ENCODE measurements around the gene MBD3L2.
A peak's percentile ranks its signal among the peaks of the same experiment; 100 is the strongest.
"Not testable (repeated sequence)": the region's sequence is repeated elsewhere in the genome, so short reads cannot be mapped to it uniquely, and the experiment has no call there.

The MBD3L2 gene

DNA sequence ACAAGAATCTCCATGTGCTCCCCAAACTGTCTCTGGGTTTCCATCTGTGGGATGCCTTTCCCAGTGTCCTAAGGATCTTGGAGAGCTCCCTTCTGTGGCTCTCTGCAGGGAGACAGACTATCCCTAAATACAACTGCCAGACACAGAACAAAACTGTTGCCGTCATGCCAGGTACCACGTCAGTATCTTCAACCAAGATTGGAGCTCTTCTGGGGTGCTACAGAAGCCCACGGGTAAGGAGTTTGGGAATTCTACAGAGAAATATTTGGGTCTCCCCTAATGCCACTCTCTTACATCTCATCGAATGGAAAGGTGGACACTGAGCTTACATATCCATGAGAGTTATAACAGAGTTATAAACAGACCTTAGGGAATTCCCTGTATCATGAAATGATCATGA is 14.2 kb downstream of the MBD3L2 start:
- DNase-seq (ENCODE audit: low spot score), result no peak

- no peak for DNase-seq (ENCODE audit: low spot score)
Measured at GRCh38 chr19:7063764-7064418, 14.8 kb downstream of the MBD3L2 start.

DNA sequence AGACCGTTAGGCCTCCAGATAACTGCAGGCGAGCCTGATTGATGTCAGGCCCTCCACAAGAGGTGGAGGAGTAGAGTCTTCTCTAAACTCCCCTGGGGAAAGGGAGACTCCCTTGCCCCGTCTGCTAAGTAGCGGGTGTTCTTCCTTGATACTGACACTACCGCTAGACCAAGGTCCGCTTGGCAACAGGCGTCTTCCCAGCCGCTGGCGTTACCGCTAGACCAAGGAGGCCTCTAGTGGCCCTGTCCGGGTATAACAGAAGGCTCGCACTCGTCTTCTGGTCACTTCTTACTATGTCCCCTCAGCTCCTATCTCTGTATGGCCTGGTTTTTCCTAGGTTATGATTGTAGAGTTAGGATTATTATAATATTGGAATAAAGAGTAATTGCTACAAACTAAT is 18.0 kb downstream of the MBD3L2 start:
- not testable (repeated sequence) for DNase-seq (ENCODE audit: low spot score)

DNA sequence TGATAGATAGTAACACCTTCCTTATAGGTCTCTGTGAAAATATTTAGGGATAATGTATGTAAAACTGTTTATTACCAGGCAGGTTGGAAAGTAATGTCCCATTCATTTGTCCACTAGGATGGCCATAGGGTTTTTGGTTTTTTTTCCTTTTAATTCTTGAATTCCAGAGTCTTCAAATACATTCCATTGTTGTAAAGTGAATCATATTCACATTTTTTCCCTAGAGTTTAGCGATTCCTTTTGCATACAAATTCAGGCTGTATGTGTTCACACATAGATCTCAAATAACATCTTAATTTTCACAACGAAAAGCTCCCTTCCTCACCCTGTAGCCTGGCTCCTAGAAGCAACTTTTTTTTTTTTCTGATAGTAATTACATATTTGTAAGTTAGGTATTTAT is 18.6 kb downstream of the MBD3L2 start:
- DNase-seq (ENCODE audit: low spot score), result no peak

- no peak for DNase-seq (ENCODE audit: low spot score)
Measured at GRCh38 chr19:7068599-7068998, 19.5 kb downstream of the MBD3L2 start.

GRCh38 chr19:7069042-7069903 is 20.2 kb downstream of the MBD3L2 start, which contains the start of gene ZNF557:
Gene ZNF557 (plus strand): TSS chr19:7069703. CDS start chr19:7075075, 5,372 bp downstream.
- peak; percentile 97 for DNase-seq (ENCODE audit: low spot score)

GRCh38 chr19:7069904-7070226 is 20.7 kb downstream of the MBD3L2 start:
- DNase-seq (ENCODE audit: low spot score), result no peak

DNA sequence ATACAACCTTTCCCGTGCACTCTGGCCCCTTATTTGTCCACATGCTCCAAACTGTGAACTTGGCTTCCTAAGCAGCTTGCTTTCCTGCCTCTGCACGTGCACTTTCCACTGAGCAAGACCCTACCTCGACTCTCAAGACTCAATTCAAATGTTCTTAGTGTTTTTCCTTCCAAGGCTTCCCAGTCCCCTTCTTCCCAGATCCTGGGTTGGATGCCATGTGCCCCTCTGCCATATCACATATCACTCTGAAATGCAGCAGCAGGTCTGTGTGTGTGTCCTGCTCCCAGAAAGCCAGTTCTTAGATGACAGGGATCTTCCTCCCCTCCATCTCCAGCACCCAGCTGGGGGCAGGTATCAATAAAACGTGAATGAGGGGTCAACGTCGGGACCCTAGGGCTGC is 23.4 kb downstream of the MBD3L2 start:
- DNase-seq (ENCODE audit: low spot score), result no peak

GRCh38 chr19:7074705-7075282 is 25.7 kb downstream of the MBD3L2 start:
- DNase-seq (ENCODE audit: low spot score), result no peak

- no peak for DNase-seq (ENCODE audit: low spot score)
Measured at GRCh38 chr19:7076151-7076550, 27.0 kb downstream of the MBD3L2 start.

DNA sequence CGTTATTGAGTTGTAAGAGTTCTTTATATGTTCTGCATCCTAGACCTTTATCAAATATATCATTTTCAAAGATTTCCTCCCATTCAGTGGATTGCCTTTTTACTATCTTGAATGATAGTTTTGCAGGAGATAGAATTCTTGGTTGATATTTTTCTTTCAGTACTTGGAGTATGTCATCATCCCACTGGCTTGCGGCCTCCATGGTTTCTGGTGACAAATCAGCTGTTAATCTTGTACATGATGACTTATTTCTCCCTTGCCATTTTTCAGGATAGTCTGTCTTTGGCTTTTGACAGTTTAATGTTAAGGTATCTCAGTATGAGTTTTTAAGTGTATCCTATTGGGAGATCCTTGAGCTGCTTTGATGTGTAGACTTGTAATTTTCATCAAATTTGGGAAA is 28.9 kb downstream of the MBD3L2 start:
- DNase-seq (ENCODE audit: low spot score), result no peak

- no peak for DNase-seq (ENCODE audit: low spot score)
Measured at GRCh38 chr19:7083076-7083956, 34.2 kb downstream of the MBD3L2 start.

DNA sequence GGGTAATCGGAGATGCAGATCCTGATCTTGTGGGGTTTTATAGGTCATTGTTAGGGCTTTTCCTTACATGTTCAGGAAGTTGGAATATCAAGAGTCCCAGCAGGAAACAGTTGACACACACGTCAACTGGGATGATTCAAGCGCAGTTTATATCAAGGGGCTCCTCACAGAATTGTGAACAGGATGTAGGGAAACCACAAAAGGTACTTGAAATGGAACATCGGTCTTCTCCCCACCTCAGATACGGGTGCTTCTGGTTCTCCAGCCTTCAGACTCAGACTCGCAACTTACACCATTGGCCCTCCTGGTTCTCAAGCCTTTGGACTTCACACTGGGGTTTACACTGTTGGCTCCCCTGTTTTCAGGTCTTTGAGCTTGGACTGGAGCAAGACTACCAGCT is 39.9 kb downstream of the MBD3L2 start:
- no peak for DNase-seq (ENCODE audit: low spot score)

DNA sequence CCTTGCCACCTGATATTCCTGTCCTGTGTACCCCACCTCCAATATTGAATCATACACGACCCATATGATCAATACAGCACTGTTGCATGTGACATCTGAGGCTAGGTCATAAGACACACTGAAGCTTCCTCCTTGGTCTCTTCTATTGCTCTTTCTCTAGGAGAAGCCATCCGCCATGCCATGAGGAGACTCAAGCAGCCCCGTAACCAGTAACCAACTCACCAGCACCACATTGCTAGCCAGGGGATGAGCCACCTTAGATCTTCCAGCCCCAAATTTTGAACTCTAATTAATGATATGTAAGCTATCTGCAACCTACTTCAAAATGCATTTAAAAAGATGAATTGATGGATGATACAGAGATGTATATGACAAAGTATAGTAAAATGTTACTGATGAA is 49.0 kb downstream of the MBD3L2 start:
- no peak for DNase-seq (ENCODE audit: low spot score)

- DNase-seq (ENCODE audit: low spot score), result peak; percentile 88
Measured at GRCh38 chr19:7098701-7099596, 49.8 kb downstream of the MBD3L2 start.

DNA sequence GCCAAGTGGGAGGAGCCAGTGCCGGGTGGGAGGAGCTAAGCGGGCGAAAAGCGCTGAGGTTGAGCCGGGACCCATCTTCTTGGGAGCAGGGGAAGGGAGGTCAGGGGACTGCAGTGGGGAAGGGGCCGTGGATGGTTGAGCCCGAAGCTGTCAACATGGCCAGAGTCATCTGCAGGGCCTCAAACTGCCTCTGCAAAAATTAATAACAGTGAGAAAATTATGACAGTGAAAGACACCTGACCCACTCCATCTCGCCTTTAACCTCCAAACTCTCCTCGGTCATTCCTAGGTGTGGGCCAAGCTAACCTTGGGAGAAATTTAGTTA is 50.4 kb downstream of the MBD3L2 start:
- DNase-seq (ENCODE audit: low spot score), result no peak
